PFSK-1 (cell line): Measurements from ENCODE around the gene RAB3GAP2.

Experiments
- FOXP2 ChIP-seq: optimal IDR thresholded peaks from 2 replicates; pipeline ENCODE3; 2011; ENCODE audit warnings: borderline replicate concordance, control low read depth, inconsistent platforms; ENCODE audit not compliant: insufficient read depth; ENCODE audit errors: extremely low read length, extremely low read depth
- POLR2AphosphoS5 ChIP-seq: IDR thresholded peaks from 2 replicates; pipeline ENCODE4 v1.6.1; 2012; ENCODE audit warnings: low read depth, mild to moderate bottlenecking, control low read depth, low read length, moderate library complexity
- REST ChIP-seq, 2 experiments: IDR thresholded peaks; 2 replicates each; pipeline versions ENCODE4 v1.6.1 to v1.8.0; 2011 to 2012; ENCODE audit warnings: low read depth in 2 of 2, low read length in 2 of 2, control low read depth in 1 of 2, inconsistent platforms in 1 of 2, mild to moderate bottlenecking in 1 of 2, moderate library complexity in 1 of 2; ENCODE audit not compliant: insufficient read depth in 1 of 2
- SIN3A ChIP-seq: IDR thresholded peaks from 2 replicates; pipeline ENCODE4 v1.6.1; 2012; ENCODE audit warnings: mild to moderate bottlenecking, low read length, moderate library complexity, borderline replicate concordance; ENCODE audit not compliant: insufficient read depth
- TAF1 ChIP-seq: IDR thresholded peaks from 2 replicates; pipeline ENCODE4 v1.6.1; 2012; ENCODE audit warnings: low read length, control low read depth, borderline replicate concordance; ENCODE audit not compliant: insufficient read depth

RAB3GAP2 gene

GRCh38 chr1:220298470-220299205 is 26.4 kb upstream of the RAB3GAP2 start:
- TF ChIP-seq FOXP2 (no peak), REST (IDR thresholded peaks at IDR 0.05; ENCODE audit: insufficient read depth in 1 of 2, low read depth in 2 of 2, low read length in 2 of 2) (no peak), POLR2AphosphoS5 (no peak), SIN3A (no peak), TAF1 (no peak)

GRCh38 chr1:220296981-220297380 is 24.7 kb upstream of the RAB3GAP2 start:
- TF ChIP-seq REST (IDR thresholded peaks at IDR 0.05; ENCODE audit: insufficient read depth in 1 of 2, low read depth in 2 of 2, low read length in 2 of 2) (no peak), FOXP2 (no peak), POLR2AphosphoS5 (no peak), SIN3A (no peak), TAF1 (no peak)

- no peak for TF ChIP-seq FOXP2
- TF ChIP-seq TAF1, result no peak
- no peak for TF ChIP-seq SIN3A
- no peak for TF ChIP-seq REST (IDR thresholded peaks at IDR 0.05; ENCODE audit: insufficient read depth in 1 of 2, low read depth in 2 of 2, low read length in 2 of 2)
- TF ChIP-seq POLR2AphosphoS5, result no peak
These were observed 22.6 kb upstream of the RAB3GAP2 start for GRCh38 chr1:220294846-220295301.

GRCh38 chr1:220291580-220291979 is 19.3 kb upstream of the RAB3GAP2 start:
- TF ChIP-seq SIN3A, result no peak
- TF ChIP-seq POLR2AphosphoS5, result no peak
- TF ChIP-seq FOXP2, result no peak
- no peak for TF ChIP-seq REST (IDR thresholded peaks at IDR 0.05; ENCODE audit: insufficient read depth in 1 of 2, low read depth in 2 of 2, low read length in 2 of 2)
- TF ChIP-seq TAF1, result no peak
